ENCODE measurements around the gene AHDC1.

Gene AHDC1

DNA sequence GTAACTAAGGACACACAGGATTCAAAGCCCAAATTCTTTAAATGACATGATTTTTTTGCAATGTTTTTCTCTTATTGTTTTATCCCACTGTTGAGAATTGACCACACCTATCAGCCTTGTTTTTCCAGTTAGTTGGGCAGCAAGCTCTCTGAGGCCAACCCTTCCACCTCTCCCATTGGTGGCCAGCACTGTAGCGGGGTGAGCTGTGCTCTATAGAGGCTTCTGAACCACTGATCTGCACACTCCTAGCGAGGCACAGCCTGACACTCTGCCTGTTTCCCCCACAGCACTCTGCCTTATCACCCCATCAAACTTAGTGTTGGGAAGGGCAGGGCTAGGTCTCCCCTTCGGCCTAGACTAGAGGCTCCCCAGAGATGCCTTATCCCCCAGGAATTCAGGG lies 19.5 kb downstream of the AHDC1 start:
- DNase-seq (ENCODE audit: low read depth in 2 of 2): no peak

DNA sequence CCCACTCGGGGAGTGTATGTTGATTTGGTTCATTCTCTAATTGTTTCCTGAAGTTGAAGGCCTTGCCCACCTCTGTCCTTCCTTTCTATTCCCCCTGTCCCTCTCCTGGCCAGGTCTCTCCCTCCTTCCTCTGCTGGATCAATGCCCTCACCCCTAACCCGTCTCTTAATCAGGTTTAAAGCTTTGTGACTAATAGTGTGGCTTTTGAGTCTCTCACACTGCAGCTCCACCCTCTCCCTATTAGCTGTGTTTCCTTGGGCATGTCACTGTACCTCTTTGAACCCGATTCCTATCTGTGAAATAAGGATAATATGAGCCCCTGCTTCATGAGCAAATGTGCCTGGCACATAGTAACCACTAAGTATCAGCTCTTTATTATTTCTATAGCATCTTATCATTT lies 20.5 kb downstream of the AHDC1 start:
- no peak for DNase-seq (ENCODE audit: low read depth in 2 of 2)

DNA sequence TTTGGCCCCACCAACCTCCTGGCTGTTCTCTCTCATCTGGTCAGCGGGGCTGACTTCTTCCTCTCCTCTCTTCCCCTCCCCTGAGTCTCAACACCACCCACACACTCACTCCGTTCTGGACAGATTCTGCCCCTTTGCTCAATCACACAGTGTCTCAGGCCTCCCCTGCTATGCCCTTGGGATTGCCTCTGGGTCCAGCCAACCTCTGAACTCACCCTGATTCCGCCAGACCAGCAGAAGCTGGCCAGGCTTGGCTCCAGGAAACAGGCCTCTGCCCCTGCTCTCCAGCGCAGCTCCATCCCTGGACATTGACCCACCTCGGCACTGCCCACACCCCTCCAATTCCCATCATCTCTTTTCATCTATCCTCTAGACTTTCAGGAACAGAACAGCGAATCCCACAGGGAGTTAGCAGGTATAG lies 22.1 kb downstream of the AHDC1 start:
- no peak for DNase-seq (ENCODE audit: low read depth in 2 of 2)

DNA sequence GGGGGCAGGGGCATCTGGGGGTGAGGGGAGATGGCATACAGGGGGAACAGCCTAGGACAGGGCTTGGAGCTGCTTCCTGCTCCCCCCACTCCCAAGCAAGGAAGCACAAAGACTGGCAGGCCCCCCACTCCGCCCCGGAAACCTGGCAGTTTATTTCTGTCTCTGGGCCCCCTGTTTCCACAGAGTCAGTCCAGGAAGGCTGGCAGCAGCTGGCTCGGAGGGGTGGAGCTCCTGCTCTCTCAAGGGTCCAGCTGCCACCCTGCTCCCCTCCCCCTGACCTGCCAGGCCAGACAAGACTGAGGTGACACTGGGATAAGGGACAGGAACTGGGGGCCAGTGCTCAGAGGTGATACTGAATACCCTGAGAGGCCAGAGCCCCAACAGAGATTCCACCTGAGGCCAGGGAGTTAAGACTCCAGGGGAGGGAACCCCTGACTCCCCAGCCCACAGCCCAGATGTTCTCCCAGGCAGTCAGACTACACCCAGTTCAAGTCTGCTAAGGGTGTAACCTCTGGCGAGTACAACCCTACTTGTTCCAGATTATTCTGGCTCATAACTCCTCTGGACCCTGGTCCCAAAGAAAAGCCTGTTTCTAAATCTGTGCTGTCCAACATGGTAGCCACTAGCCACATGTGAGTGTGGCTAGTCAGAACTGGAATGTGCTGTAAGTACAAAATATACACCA lies 26.3 kb downstream of the AHDC1 start:
- no peak for DNase-seq (ENCODE audit: low read depth in 2 of 2)

DNA sequence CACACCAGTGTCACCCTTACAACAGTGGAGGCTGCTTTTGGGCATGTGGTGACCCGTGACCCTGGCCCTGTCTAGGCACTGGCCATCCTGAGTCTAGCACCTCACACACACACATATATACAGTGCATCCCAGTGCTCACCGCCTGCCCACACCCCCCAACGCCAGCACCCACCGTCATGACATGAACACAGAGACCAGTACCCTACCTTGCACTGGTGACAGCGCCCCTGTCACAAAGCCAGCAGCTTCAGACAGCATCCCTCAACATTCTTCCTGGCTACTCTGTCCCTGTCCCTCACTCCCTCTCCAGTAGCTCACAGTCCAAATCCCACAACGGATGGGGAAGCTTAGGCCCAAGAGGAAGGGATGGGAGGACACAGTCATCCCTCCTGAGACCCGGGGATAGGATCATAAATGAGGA lies 27.1 kb downstream of the AHDC1 start:
- DNase-seq (ENCODE audit: low read depth in 2 of 2): no peak

DNA sequence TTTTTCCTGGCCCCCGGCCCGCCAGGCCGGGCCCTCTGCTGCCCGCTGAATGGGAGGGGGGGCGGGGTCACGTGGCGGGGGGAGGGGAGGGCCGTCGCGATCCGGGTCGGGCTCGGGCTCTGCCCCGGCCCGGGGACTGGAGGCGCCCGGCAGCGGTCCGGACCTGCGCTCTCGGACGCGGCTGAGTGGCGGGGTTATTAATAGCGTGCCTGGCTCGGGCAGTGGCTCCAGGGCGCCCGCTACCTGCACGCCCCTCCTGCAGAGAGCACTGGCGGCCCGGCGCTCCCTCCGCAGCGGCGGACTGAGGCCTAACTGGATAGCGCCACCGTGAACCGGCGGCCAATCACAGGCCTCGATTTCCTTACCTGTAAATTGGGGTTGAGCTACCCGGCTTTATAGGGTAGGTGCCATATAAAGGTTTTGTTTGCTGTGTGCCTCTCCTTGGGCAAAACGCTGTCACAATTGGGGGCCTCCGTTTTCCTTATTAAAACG lies 28.1 kb downstream of the AHDC1 start:
- DNase-seq (ENCODE audit: low read depth in 2 of 2): no peak

DNA sequence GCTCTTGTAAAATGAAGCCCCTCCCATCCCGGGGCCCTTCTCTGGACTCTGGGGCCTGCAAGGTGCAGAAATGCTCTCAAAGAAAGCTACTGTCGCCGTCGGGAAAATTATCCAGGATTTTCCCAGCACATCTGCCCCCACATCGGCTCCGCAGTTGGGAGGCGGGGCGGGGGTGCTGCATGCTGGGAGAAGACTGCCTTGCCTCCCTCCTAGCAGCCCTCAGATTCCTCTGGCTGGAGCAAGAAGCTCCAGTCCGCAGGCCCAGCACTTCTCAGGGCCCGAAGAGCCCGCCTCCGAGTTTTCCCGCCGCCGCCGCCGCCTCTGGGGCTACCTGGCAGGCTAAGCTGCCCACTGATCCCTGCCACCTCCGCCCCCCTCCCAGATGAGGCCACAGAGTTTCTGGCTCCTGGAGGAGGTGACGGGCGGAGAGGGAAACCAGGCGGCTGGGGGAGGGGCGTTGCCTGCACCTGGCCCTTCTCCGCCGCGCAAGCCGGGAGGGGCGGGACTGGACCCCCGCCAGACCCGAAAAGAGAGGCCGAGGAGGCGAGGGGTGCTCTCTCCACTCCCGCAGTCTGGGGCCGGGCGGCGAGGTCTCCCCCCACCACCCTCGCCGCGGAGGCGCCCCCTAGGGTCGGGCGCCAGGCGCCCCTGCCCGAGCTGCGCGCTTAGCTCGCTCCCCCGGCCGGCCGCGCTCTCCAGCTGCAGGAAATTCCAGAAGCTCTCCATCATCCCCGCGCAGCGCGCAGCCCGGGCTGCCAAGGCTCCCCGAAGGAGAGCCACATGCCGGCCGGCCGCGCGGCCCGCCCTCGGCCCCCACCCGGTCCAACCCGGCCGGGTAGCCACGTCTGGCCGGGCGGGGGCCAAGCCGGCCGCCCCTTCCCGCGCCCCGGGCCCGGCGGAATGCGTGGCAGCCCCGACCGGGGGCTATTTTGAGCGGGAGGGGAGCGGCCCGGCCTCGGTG lies 28.8 kb downstream of the AHDC1 start:
- DNase-seq (ENCODE audit: low read depth in 2 of 2): no peak

DNA sequence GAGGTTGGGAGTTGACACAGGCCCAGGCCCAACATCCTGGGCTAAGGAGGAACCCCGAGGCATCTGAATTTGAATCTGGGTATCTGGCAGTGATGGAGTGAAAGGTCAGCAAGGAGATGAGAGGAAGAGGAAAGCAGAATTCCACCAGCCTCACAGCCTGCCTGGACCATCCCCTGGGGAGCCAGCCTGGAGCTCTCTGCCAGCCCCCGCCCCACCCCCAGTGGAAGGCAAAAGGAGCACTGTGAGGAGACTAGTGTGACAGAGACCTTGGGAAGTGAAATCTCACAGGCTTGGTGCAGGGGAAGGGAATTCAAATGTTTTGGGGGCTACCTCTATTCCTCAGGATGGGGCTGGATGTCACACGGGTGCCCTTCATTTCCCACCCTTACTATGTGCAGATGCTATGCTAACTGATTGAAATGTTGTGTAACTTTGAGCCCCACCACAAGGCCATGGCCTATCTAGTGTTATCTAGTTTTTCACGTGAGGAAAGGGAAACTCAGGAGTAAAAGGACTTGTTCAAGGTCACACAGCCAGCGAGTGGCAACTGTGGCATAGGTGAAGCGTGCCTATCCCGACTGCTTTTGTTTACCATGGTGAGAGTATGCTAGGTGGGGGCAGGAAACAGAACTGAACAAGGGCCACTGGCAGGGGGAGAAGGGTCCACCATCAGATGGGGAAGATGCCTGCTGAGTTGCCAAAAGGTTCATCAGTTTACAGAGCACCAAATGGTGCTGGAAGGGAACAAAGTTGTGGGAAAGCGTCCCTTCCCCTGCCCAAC lies 29.8 kb downstream of the AHDC1 start:
- no peak for DNase-seq (ENCODE audit: low read depth in 2 of 2)

DNA sequence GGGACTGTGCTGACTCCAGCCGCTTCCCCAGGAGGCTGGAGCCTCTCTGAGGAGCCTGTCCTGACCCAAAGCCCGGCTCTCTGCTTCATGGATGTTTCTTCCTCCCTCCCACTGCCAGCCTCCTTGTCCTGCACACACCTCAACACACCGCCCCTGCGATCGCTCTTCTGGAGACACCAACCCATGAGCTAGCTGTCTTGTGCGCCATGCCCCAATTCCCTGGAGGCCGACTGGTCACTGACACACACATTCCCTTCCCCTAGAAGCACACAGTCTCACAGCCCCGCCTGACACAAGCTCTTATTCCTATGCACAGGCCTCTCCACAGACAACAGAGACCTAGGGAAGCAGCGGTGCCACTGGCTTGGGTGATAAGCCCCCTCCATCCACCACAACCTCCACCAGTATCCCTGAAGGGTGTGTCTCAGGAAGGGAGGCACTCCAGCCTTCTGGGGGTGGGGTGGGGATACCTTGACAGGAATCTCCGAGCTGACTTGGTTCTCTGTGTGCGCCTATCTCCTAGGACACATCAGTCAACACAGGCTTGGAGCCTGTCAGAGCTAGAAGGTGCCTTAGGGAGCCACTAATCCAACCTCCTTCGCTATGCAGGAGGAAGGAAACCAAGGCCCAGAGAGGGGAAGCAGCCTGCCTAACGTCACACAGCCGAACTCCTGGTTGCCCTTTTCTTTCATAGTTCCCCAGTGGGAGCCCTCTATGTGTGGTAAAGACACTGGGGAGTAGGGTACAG lies 31.1 kb downstream of the AHDC1 start:
- DNase-seq (ENCODE audit: low read depth in 2 of 2): no peak

DNA sequence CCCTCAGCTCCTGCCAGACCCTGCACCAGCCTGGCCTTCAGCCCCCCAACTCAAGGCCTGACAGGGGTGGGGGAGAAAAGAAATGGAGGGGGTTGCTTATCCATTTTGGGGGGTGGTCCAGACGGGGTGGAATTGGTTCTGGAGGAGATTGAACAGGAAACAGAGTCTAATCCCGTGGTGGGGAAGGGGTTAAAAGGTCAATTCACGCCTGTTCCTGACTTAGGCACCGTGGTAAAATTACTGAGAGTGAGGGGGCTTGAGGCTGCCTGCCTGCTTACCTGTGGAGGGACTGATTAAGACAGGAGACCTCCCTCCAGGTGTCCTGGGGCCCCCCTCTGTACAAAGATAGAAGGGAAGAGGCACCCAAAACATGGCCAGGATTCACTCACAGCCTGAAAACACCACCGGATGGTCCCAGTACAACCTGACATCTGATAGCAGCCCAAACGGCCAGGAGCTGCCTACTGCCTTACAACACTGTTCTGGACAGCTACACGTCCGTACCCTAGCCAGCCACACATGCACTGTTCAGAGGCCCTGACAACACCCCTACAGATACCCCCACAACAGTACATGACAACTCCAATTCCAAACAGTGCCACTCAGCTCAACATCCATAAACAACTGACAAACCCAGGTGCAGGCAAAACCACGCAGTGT lies 31.8 kb downstream of the AHDC1 start:
- DNase-seq (ENCODE audit: low read depth in 2 of 2): no peak

DNA sequence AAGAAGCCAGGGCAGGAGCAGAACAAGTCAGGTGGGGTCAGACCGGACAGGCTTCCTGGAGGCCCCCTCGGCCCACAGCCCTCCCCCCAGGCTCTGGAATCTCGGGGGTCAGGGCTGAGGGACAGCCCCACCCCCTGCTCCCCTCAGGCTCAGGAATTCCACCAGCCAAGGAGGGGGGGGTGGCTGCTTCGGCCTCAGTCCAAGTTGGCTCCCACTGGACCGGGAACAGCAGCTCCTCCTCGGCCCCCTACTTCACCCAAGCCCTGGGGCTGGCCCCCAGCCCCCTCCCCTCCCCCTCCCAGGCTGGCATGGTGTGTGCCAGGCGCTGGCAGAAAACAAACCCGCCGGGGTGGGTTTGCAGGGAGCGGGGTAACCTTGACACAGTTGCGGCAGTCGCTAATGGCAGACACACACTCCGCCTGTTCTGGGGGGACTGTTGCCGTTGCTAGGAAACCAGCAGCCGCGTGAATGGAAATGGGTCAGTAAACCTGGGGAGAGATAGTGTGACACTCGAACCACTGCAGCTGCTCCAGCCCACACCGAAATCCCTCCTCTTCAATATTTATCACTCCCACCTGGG lies 32.4 kb downstream of the AHDC1 start:
- no peak for DNase-seq (ENCODE audit: low read depth in 2 of 2)

DNA sequence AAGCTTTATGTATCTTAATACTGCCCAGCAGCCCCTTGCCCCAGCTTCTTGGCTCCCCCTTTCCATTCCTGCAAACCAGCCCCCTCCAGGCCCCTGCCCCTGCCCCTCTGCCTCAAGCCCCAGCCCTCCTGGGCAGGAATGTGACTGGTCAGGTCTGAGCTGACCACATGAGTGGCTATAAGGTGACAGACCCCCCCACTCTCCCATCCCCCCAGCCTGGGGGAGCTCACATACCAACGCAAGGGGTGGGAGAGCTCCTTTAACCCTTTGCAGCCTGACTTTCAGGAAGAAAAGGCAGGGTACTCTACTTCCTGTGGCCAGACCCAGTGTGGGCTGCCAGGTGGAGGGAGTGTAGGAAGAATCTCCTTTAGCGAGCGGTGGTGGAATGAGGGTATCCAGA lies 33.2 kb downstream of the AHDC1 start:
- no peak for DNase-seq (ENCODE audit: low read depth in 2 of 2)

DNA sequence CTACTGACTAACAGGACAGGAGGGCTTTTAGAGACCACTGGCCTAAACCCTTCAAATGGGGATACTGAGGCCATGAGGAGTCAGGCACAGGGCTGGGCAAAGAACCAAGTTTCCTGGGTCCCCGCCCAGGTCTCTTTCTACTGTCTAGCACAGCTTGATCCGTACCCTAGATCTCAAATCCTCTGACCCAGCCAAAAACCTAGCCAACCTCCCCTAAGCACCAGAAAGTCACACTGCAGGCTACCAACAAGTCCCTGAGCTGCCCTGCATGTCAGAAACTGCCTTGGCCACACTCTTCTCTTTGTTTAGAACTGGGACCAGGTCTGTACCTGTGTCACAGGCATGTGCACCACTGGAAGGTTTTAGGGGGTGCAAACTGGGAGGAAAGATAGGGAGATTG lies 33.6 kb downstream of the AHDC1 start:
- no peak for DNase-seq (ENCODE audit: low read depth in 2 of 2)

DNA sequence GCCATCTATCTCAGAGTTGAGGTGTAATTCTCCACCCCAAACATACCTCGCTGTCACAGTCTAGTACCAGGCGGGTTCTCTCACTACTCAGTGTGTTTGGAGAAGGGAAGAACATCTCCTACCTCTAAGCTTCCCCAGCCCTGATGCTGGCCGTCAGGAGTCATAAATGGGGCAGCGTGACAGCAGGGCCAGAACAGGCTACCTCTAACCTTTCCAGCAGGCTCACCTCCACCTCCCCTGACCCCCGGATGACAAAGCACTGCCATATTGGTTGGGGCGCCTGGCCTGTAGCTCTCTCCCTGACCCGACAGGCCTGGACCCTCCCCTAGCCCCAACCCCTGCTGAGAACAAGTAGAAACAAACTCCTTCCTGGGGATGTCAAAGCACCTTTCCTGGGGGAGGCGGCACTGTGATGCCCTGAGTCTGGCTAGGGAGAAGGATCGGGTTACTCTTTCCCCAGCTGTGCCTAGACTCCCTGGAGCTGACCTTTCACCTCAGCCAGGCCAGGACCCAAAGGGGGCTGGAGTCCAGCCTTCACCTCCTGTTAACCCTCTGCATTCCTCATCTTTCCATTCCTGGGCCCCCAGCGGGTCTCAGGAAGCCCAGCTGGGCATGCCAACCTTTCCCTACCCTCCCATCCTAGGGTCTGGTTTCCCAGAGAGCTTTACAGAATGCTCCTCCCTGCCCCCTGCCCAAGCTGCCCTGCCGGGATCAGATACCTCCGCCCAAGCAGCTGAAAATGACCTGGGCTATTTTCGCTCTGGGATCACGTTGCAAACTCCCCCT lies 34.2 kb downstream of the AHDC1 start:
- DNase-seq (ENCODE audit: low read depth in 2 of 2): no peak

DNA sequence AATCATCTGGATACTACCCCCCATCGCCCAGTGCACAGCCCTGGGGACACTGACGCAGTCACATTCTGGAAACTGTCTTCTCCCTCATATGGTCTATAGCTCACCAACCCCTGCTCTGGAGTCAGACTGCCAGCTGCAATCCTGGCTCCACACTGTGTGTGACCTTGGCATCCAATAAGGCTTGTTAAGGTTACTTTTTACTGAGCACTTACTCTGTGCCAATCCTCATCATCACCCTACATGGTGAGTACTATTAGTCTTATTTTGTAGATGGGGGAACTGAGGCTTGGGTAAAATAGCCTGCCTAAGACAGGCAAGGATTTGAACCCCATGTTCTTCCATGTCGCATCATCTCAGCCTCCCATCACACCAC lies 34.9 kb downstream of the AHDC1 start:
- DNase-seq (ENCODE audit: low read depth in 2 of 2): no peak

DNA sequence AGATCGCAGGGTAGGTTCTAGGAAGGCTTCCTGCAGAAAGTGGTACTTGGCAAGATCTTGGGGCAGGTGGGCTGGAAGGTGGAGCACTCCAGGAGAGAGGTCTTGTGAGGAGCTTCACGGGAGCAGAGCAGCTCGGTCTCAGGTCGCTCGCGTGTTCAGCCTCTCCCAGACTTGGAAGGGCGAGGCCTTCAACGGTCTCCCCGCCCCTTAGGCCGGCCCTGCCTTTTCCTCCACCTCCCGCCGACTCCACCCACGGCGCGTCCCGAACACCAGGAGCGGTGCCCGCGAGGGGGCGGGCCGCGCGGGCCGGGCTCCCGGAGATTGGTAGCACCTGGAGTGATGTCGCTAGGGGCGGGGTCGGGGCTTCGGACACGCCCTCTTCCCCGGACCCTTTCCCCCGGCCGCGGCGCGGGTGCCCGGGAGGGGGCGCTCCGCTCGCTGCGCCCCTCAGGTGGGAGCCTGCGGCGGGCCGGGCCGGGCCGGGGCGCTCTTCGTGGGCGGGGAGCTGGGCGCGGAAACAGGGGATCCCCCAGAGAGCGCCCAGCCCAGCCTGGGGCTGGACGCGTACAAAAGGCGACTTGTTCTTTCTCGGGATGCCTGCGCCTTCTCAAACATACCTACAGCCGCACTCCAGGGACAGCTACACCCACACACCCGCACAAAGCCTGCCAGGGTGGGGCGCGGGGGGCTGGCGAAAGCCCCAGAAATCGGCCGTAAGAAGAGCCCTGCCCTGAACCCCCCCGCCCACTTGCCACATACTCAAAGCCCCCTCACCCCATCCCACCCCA lies 35.5 kb downstream of the AHDC1 start:
- DNase-seq (ENCODE audit: low read depth in 2 of 2): peak; percentile 71 to 78

DNA sequence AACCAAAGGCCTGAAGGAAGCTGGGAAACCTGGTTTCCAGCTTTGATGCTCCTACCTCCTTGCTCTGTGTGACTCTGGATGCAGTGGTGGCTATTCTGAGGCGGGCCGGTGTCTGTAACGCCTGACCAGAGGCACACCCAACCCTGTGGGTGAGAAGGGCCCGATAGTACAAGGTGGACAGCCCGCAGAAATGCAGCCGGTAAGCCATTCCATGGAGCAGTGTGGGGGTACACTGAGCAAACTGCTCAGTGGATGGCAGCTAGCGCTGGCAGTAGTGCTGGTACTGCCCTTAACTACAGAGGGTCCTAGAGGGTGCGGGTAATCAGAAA lies 36.0 kb downstream of the AHDC1 start:
- no peak for DNase-seq (ENCODE audit: low read depth in 2 of 2)

DNA sequence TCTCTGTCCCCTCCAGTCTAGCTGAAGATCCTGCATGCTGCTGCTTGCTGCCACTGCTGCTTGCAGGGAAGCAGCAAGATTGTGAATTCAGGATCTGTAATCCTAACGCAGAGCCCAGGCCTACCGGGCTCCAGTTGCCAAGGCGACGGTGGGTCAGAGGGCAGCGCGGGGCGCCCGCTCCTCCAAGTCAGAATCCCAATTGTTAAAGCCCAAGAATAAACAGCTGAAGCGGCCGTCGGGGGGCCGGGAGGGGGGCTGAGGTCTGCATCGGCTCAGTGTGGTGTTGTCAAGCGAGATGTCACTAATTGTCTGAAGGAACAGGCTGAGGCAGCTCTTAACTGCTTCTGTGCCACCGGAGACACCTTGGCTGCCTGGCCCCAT lies 36.8 kb downstream of the AHDC1 start:
- no peak for DNase-seq (ENCODE audit: low read depth in 2 of 2)

DNA sequence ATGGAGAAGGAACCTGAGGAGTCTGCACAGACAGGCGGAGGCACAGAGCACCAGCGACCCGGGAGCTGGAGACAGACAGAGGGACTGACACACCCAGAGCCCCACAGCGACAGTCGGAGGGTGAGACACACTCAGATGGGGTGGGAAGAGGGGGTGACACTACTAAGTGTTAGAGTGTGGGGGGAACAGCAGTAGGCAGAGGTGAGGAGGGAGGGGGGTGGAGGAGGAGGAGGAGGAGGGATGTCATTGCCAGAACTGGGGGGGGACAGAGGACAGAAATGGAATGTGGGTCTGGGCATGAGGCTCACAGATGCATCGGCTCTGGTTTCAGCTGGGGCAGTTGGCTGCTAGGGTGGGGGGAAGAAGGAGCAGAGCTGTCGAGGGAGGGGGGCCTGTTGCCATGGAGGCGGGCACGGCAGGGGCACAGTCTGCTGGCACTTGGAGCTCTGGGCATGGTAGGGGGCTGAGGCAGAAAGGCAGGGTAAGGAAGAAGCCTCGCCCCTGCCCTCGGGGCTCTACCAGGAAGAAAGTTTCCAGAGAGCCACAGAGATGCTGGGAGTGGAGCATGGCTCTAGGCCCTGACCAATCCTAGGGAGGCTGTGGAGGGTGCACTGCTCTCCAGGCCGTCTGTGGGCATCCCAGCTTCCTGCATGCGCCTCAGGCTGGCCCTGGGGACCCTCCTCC lies 37.3 kb downstream of the AHDC1 start:
- no peak for DNase-seq (ENCODE audit: low read depth in 2 of 2)

Data from stimulated activated CD8-positive, alpha-beta memory T cell treated with anti-CD3 and anti-CD28 coated beads, Interleukin-15, amount 100 ng/mL, for 4 hours (primary cell).